ENCODE results near the gene MAPK8IP2.

- TF ChIP-seq CTCF (IDR thresholded peaks at IDR 0.05 in 8 of 11, conservative IDR thresholded peaks at IDR 0.05 in 3 of 11), result no peak
- no peak for TF ChIP-seq POLR2AphosphoS5 (IDR thresholded peaks at IDR 0.05)
- no peak for TF ChIP-seq POLR2A (IDR thresholded peaks at IDR 0.05)
Observed at GRCh38 chr22:50609599-50609998, 9.0 kb downstream of the MAPK8IP2 start.

Measured in spleen (tissue), 7 donors.